Astrocyte (in vitro differentiated cells and primary cell): ENCODE results near the gene SLC47A2. TPM values are rescaled to one million over a fixed set of nuclear protein-coding genes. Genes with fewer than 3 reads are reported as not detected.

Experiments used
- DNase-seq: peaks from one replicate; pipeline ENCODE4 v3.0.0-alpha.2; 2010; ENCODE audit warnings: low read depth
- FAIRE-seq: peaks from 2 replicates; lab custom pipeline; 2011; peaks lifted over from hg19 to GRCh38; lab: Jason Lieb, UNC
- H2AFZ ChIP-seq: 2 replicates; pipeline ENCODE4 v1.6.0; 2012; ENCODE audit warnings: low read depth, low read length, inconsistent platforms
- H3K27ac ChIP-seq: 2 replicates; pipeline ENCODE4 v1.5.1; 2011; ENCODE audit warnings: low read depth, low read length, inconsistent platforms
- H3K27me3 ChIP-seq: 2 replicates; pipeline ENCODE4 v1.6.0; 2011; ENCODE audit warnings: low read length, inconsistent platforms; ENCODE audit not compliant: insufficient read depth
- H3K36me3 ChIP-seq: 2 replicates; pipeline ENCODE4 v1.5.1; 2011; ENCODE audit warnings: low read length, inconsistent platforms; ENCODE audit not compliant: insufficient read depth
- H3K4me1 ChIP-seq: 2 replicates; pipeline ENCODE4 v1.5.1; 2011; ENCODE audit warnings: low read length, inconsistent platforms; ENCODE audit not compliant: insufficient read depth
- H3K4me2 ChIP-seq: 2 replicates; pipeline ENCODE4 v1.6.0; 2012; ENCODE audit warnings: low read length, inconsistent platforms
- H3K4me3 ChIP-seq: 2 replicates; pipeline ENCODE4 v1.5.1; 2011; ENCODE audit warnings: low read depth, mild to moderate bottlenecking, low read length, inconsistent platforms; ENCODE audit not compliant: insufficient read depth
- H3K79me2 ChIP-seq: 2 replicates; pipeline ENCODE4 v1.6.0; 2012; ENCODE audit warnings: mild to moderate bottlenecking, low read length, inconsistent platforms; ENCODE audit not compliant: insufficient read depth
- H3K9ac ChIP-seq: 2 replicates; pipeline ENCODE4 v1.6.0; 2012; ENCODE audit warnings: mild to moderate bottlenecking, low read length, inconsistent platforms
- H3K9me3 ChIP-seq: 2 replicates; pipeline ENCODE4 v1.5.1; 2012; ENCODE audit warnings: low read depth, mild to moderate bottlenecking, low read length, inconsistent platforms; ENCODE audit not compliant: insufficient read depth
- H4K20me1 ChIP-seq: 2 replicates; pipeline ENCODE4 v1.6.0; 2012; ENCODE audit warnings: low read length, inconsistent platforms; ENCODE audit not compliant: insufficient read depth
- H3K27ac Mint-ChIP-seq: one replicate; pipeline ENCODE4 v1.8.0; 2021; ENCODE audit warnings: mild to moderate bottlenecking, mixed read lengths; ENCODE audit not compliant: unreplicated experiment
- H3K27me3 Mint-ChIP-seq: one replicate; pipeline ENCODE4 v1.8.0; 2021; ENCODE audit warnings: low read depth, mixed read lengths; ENCODE audit not compliant: unreplicated experiment
- H3K36me3 Mint-ChIP-seq: one replicate; pipeline ENCODE4 v1.8.0; 2021; ENCODE audit warnings: low read depth, mixed read lengths; ENCODE audit not compliant: unreplicated experiment
- H3K4me1 Mint-ChIP-seq: one replicate; pipeline ENCODE4 v1.8.0; 2021; ENCODE audit warnings: low read depth, mixed read lengths; ENCODE audit not compliant: unreplicated experiment
- H3K4me3 Mint-ChIP-seq: one replicate; pipeline ENCODE4 v1.8.0; 2021; ENCODE audit warnings: mild to moderate bottlenecking, moderate library complexity, mixed read lengths; ENCODE audit not compliant: unreplicated experiment
- H3K9me3 Mint-ChIP-seq: one replicate; pipeline ENCODE4 v1.8.0; 2021; ENCODE audit warnings: mild to moderate bottlenecking, mixed read lengths; ENCODE audit not compliant: unreplicated experiment
- EZH2 ChIP-seq: IDR thresholded peaks from 2 replicates; pipeline ENCODE4 v1.6.1; 2012; ENCODE audit warnings: mild to moderate bottlenecking, low read length, inconsistent platforms; ENCODE audit not compliant: insufficient read depth
- total RNA-seq: library from RNA; stranded (reverse); gene quantifications from 2 replicates; pipeline ENCODE4 v1.2.1, GENCODE V29; 2021
- TF ChIP-seq, protein P1 (sequence below): IDR thresholded peaks from 2 replicates; pipeline ENCODE4 v1.5.1; 2011; ENCODE audit warnings: low read depth, mild to moderate bottlenecking, inconsistent platforms, low read length, moderate library complexity; ENCODE audit not compliant: insufficient read depth

The SLC47A2 gene
- total RNA-seq, 1 donor from 2014 or later = not detected

DNA sequence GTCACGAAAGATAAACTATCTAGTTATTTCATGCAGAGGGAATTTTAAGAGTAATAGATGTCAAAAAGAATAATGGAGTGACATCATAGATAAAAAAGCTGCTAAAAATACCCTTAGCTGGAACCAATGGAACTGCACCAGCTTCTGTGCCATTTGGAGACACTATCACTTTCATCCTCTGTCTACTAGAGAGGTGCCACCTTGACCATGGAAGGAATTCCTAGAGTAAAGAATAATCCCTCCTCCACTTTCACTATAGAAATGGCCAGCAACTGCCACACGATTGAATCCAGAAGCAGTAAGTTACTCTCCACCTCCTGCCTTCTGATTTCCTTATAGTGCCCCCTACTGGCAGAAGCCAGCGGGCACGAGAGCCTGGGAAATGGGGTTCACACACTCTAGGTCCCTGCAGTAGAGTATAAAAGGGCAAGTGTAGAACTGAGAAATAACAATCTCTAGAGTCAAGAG lies 70.6 kb downstream of the SLC47A2 start:
- H3K27me3 ChIP-seq = peaks cover 5% of the 10 kb centered on the region
- TF ChIP-seq EZH2 = no peak
- TF ChIP-seq, protein P1, sequence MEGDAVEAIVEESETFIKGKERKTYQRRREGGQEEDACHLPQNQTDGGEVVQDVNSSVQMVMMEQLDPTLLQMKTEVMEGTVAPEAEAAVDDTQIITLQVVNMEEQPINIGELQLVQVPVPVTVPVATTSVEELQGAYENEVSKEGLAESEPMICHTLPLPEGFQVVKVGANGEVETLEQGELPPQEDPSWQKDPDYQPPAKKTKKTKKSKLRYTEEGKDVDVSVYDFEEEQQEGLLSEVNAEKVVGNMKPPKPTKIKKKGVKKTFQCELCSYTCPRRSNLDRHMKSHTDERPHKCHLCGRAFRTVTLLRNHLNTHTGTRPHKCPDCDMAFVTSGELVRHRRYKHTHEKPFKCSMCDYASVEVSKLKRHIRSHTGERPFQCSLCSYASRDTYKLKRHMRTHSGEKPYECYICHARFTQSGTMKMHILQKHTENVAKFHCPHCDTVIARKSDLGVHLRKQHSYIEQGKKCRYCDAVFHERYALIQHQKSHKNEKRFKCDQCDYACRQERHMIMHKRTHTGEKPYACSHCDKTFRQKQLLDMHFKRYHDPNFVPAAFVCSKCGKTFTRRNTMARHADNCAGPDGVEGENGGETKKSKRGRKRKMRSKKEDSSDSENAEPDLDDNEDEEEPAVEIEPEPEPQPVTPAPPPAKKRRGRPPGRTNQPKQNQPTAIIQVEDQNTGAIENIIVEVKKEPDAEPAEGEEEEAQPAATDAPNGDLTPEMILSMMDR = peak; percentile 26
- H3K9ac ChIP-seq = no peak overlapping the region
- H2AFZ ChIP-seq = no peak overlapping the region
- H3K4me2 ChIP-seq = no peak overlapping the region
- H3K36me3 ChIP-seq = no peaks in the 10 kb centered on the region
- H3K4me1 ChIP-seq = peaks cover 17% of the 10 kb centered on the region
- Mint-ChIP-seq H3K27ac (no peak overlapping the region), H3K4me3 (no peak overlapping the region), H3K4me1 (peaks cover 17% of the 10 kb centered on the region), H3K36me3 (no peaks in the 10 kb centered on the region), H3K9me3 (no peaks in the 10 kb centered on the region), H3K27me3 (no peaks in the 10 kb centered on the region)
- peak; percentile 19 for DNase-seq
- no peaks in the 10 kb centered on the region for H4K20me1 ChIP-seq
- no peaks in the 10 kb centered on the region for H3K9me3 ChIP-seq
- H3K4me3 ChIP-seq = no peak overlapping the region
- H3K27ac ChIP-seq = no peak overlapping the region
- no peaks in the 10 kb centered on the region for H3K79me2 ChIP-seq
- FAIRE-seq = no peak

DNA sequence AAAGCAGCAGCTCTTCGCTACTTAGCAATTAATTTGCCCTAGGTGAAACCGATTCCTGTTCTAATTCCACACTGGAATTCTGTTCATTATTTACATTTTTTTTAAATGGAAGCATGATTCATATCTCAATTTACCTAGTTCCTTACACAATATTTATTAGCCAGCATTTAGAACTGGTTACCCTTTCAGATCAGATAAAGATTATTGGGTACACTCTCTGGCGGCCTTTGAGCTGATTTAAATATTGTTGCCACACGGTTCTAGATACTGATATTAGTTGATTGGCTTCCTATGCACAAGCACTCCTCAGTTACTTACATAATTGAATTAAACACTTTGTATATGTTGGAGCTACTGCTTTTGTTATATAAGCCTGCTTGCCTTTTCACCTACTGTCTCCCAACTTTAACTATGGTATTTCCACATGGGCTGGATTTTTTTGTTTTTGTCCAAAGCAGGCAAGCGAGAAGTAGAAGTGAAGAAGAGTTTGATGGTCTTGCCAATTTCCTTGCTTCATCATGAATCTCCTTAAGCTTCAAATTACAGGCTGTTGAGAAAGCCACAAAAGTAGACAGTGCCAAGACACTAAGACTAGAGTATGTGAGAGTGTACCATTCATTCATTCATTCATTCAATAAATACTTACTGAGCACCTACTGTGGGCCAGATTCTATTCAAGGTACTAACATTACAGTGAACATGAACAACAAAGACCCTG lies 71.7 kb downstream of the SLC47A2 start:
- FAIRE-seq = no peak
- no peak overlapping the region for H3K27ac ChIP-seq
- no peaks in the 10 kb centered on the region for H4K20me1 ChIP-seq
- H3K4me3 ChIP-seq = no peak overlapping the region
- no peaks in the 10 kb centered on the region for H3K36me3 ChIP-seq
- no peak overlapping the region for H2AFZ ChIP-seq
- DNase-seq = peak; percentile 27
- no peak overlapping the region for H3K27ac Mint-ChIP-seq
- H3K4me2 ChIP-seq = no peak overlapping the region
- no peak overlapping the region for H3K9ac ChIP-seq
- no peak overlapping the region for H3K4me3 Mint-ChIP-seq
- TF ChIP-seq, protein P1 = no peak
- TF ChIP-seq EZH2 = no peak
- H3K27me3 Mint-ChIP-seq = no peaks in the 10 kb centered on the region
- H3K9me3 Mint-ChIP-seq = no peaks in the 10 kb centered on the region
- H3K4me1 Mint-ChIP-seq = peaks cover 15% of the 10 kb centered on the region
- no peaks in the 10 kb centered on the region for H3K79me2 ChIP-seq
- peaks cover 17% of the 10 kb centered on the region for H3K4me1 ChIP-seq
- no peaks in the 10 kb centered on the region for H3K9me3 ChIP-seq
- H3K27me3 ChIP-seq = peaks cover 5% of the 10 kb centered on the region
- no peaks in the 10 kb centered on the region for H3K36me3 Mint-ChIP-seq

DNA sequence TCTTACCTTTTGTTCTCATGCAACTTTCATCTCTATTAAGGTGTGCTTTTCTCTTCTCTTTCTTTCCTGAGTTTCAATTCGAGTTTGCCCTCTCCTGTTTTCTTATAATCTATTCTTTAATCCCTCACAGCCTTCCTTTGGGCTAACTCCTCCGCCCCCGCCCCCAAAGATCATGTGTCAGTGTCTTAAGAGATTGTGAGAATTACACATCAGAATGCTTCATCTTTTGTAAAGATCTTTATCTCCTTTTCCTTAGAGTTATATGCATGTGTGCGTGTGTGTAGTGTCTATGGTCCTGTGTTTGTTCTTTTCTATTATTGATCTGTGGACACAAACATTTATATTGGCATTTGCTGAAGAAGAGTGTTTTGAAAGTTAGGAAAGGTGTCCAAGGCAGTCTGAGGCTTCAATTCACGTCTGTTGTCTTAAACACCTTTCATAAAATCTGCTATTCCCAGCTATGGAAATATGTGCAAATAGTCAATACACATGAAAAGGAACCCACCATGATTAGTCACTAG lies 74.0 kb downstream of the SLC47A2 start:
- Histone ChIP-seq H3K9me3 (no peaks in the 10 kb centered on the region), H3K4me1 (peaks cover 8% of the 10 kb centered on the region), H4K20me1 (no peaks in the 10 kb centered on the region), H3K9ac (no peak overlapping the region), H2AFZ (no peak overlapping the region), H3K79me2 (no peaks in the 10 kb centered on the region), H3K27ac (no peak overlapping the region), H3K27me3 (peaks cover 5% of the 10 kb centered on the region), H3K36me3 (no peaks in the 10 kb centered on the region), H3K4me2 (no peak overlapping the region), H3K4me3 (no peak overlapping the region)
- TF ChIP-seq EZH2 = no peak
- TF ChIP-seq, protein P1 = no peak
- H3K4me3 Mint-ChIP-seq = no peak overlapping the region
- no peaks in the 10 kb centered on the region for H3K36me3 Mint-ChIP-seq
- H3K4me1 Mint-ChIP-seq = peaks cover 8% of the 10 kb centered on the region
- H3K9me3 Mint-ChIP-seq = no peaks in the 10 kb centered on the region
- DNase-seq = no peak
- no peak for FAIRE-seq
- no peaks in the 10 kb centered on the region for H3K27me3 Mint-ChIP-seq
- no peak overlapping the region for H3K27ac Mint-ChIP-seq
